Forelimb muscle (tissue), 1 donor: Measurements from ENCODE around the gene TNRC6B. TPM values are rescaled to one million over a fixed set of nuclear protein-coding genes. Genes with fewer than 3 reads are reported as not detected.
"Not testable (repeated sequence)": the region's sequence is repeated elsewhere in the genome, so short reads cannot be mapped to it uniquely, and the experiment has no call there.

Experiments used
- DNase-seq: peaks from one replicate; pipeline ENCODE4 v3.0.0-alpha.2; 2013; ENCODE audit warnings: low read depth
- polyA plus RNA-seq: library from polyadenylated mRNA; unstranded; fragments of 120-200 nt; gene quantifications from one replicate; pipeline ENCODE4 v1.2.1, GENCODE V29; 2013; ENCODE audit not compliant: insufficient read length

TNRC6B gene
- polyA plus RNA-seq, 1 donor, result 9.4 TPM

DNA sequence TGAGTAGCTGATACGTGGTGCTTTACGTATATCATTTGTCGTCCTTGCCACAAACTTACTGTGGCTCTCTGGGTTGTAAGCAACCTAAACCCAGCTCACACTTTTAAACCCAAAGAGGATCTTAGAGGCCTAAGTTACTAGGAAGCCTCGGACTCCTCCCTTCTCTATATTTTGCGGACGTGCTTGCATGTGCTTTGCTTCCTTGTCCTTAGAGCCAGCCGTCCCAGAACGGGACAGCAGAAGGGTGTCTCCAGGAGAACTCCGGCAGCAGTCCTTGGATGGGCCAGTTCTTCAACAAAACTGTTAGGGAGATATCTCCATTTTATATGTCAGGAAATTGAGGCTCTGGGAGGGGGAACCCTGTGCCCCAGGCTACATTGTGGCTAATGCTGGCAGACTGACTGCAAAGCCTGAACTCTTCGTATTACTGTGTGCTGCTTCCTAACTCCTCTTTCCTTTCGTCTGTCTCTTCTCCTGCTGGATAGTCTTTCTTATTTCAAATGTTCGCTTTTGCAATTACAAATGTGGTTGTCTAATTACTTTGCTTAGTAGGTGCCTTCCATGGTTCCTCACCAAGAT lies 33.8 kb downstream of the TNRC6B start:
- no peak for DNase-seq

DNA sequence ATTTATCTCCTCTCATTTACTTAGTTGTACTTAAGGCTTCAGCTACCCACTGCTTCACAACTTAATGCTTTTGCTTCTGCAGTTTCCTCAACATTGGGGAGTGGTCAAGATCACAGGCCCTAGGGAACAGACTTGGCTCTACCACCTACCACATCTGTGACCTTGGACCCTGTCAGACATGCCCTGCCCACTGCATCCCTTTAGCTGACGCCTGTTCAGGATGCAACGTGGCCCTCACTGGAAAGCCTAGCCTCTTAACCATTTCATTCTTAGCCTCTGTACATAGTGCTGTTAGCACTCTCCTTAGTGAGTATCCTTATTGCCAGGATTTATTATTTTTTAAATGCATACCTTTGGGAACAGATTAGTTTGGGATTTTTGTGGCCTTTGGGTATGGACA lies 34.4 kb downstream of the TNRC6B start:
- DNase-seq, result no peak

DNA sequence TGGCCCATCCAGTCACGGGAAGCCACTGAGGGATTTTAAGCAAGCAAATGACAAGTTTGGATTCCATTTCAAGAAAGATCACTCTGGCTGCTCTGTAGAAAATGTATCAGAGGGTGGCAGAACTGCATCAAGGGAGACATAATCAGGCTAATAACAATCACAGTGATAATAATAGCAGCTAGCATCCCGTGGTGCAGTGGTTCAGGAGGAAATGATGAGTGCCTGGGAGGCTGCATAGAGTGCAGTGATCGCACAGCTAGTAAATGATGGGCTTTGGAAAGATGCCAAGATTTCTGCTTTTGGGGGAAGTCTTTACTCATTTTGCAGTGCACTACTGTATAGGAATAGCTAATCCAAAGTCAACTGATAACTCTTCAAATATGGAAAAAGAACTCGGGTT lies 35.8 kb downstream of the TNRC6B start:
- no peak for DNase-seq

DNA sequence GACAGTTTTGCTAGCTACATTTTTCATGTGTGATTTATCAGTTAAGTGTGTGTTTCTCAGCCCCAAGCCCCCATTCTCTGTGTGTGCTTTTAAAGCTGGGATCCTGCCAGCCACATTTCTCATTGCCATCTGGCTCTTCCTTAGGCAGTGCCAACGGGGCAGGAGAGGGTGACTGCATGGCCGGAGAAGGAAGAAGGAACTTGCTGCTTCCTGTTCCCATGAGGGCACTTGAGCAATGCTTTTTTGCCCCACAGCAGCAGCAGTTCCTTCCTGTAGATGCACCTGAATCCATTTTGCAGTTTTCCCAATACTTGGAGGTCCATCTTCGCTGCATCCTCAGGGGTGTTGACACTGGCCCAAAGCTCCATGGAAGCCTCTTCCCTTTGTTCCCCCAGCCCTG lies 37.5 kb downstream of the TNRC6B start:
- DNase-seq, result no peak

DNA sequence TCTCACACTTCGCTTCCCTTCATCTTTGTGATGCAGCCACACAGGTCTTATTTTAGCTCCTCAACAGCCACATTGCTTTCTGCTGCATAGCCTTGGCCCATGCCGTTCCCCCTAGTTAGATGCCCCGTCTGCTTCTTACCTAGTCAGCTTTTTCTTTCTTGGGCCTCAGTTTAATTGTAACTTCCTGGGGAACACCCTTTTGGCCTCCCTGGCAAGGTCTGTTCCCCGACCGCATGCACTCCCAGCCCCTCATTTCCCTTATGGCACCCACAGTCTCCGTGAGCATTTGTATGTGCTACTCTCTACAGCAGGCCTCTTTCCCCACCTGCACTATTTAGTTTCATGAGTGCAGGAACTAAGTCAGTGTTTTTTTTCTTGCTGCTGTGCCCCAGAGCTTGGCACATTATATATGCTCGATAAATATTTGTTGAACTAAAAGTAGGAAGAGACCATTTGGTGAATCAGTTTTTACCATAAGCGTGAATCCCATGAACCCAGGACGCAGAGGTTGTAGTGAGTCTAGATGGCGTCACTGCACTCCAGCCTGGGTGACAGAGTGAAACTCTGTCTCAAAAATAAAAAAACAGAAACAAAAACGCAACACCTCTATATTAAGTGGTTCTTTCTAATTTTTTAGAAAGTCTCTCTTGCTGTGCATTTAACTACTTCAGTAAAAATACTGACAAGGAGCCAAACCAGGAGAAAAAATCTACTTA lies 38.5 kb downstream of the TNRC6B start:
- no peak for DNase-seq

DNA sequence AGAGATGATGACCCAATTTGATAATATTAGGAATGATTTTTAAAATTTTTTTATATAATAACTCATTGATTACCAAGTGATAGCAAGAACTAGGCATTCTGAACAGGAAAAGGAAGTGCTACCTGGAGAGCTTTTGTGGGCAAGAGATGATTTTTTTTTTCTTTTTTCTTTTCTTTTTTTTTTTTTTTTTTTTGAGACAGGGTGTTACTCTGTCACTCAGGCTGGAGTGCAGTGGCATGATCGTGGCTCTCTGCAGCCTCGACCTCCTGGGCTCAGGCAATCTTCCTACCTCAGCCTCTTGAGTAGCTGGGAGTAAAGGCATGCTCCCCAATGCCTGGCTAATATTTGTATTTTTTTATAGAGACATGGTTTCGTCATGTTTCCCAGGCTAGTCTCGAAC lies 40.4 kb downstream of the TNRC6B start:
- no peak for DNase-seq

DNA sequence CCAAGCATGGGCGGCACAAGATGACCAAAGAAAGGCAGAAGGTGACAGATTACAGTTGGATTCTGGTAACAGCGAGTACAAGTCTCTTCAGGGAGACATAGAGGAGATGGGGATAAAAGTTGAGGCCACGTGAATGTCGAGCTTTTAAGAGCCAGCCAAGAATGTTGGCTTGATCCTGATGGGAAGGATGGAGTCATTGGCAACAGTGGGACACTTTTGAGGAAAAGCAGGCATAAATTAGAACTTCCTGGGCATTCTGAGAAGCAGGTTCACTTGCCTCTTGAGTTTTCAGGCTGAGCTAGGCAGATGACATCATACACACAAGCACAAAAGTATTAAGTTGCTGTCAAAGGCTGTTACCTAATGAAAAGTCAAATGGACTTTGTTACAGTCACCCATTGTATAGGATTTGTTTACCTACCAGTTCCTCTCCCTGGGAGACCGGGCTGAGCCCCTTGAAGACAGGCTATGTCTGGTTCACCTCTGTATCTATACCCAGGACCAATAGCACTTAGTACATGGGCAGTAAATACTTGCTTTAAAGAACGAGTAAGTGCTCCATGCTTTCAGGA lies 41.1 kb downstream of the TNRC6B start:
- DNase-seq, result no peak

DNA sequence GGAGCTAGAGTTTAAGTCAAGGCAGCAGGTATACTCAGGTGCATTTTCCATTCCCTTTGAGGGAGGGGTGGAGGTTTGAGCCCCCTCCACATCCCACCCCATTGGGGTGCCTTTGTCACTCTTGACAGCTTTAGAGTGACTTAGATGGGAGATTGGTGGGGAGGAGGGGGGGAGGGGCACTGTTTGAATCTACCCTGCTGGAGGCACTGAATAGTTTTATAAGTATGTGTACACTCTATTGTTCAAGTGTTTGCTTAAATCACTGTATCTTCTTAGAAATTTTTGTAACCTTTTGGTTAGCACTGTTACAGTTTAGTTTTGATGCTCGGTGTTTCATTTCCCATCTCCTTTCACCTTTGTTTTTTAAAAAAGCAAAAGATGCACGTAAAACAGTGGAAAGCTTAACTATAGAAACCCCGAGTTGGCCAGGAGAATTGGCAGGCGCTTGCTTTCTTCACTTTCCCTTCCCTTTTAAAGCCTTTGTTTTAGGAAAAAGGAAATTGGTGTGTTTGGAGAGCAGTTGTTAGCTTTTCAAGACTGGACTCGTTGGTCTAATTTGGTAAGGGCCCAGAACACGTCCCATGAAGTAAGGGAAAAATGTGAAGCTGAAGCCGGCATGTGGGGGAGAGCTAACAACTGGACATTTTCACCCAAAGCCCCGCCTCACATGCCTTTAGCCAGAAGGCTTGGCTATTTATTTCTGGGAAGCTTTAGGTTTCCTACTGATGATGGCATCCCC lies 42.8 kb downstream of the TNRC6B start:
- no peak for DNase-seq

DNA sequence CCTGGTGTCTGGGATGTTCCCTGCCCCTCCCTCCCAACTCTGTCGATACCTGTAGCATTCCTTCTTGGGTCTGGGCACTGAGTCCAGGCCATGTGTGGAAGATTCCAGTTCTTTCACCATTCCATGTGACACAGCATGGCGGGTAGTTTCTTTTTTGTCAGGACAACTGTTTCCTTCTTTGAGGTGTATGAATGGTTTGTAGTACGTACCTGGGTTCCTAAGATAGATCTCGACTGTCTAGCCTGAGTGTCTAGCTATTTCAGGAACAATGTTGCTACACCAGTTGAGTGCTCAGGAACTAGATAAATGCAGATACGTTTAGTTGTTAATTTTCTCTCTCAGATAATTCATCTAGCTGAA lies 43.3 kb downstream of the TNRC6B start:
- DNase-seq, result no peak

DNA sequence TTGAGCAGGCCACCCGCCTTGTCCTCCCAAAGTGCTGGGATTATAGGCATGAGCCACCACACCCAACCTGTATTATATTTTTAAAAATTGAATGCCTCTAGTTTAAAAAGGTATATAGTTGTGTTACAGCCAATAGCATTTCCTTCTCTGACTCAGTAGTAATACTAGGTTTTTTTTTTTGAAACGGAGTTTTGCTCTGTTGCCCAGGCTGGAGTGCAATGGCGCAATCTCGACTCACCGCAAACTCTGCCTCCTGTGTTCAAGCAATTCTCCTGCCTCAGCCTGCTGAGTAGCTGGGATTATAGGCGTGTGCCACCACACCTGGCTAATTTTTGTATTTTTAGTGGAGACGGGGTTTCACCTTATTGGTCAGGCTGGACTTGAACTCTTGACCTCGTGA lies 45.3 kb downstream of the TNRC6B start:
- not testable (repeated sequence) for DNase-seq

DNA sequence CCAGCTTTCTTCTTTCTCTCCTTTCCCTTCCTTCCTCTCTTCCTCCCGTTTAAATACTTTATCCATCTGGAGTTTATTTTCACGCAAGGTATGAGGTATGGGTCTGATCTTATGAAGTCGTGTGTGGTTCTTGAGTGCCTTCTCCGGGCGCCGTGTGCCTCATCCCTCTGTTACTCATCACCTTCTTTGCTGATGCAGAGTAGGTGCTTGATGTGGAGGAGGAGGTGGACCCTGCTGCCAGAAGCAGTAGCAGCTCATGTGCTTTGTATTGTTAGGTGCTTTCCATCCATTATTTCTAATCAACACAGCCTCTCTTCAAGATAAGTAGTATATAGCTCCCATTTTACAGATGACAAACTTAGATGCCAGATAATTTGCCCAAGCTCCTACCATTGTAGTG lies 47.0 kb downstream of the TNRC6B start:
- DNase-seq, result no peak

DNA sequence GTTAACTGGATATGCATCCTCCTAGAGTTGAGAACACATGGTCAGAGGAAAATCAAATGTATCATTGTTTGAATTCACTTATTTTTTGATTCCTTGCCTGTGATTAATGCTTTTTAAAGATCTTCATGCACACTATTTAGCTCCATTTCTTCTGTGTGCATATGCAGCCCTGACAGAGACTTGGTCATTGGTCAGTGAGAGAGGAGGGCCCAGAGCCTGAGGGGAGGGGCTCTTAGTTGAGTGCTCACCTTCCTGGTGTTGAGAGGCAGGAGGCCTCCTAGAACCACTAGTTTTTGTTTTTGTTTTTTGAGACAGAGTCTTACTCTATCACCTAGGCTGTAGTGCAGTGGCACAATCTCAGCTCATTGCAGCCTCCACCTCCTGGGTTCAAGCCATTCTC lies 48.9 kb downstream of the TNRC6B start:
- no peak for DNase-seq

DNA sequence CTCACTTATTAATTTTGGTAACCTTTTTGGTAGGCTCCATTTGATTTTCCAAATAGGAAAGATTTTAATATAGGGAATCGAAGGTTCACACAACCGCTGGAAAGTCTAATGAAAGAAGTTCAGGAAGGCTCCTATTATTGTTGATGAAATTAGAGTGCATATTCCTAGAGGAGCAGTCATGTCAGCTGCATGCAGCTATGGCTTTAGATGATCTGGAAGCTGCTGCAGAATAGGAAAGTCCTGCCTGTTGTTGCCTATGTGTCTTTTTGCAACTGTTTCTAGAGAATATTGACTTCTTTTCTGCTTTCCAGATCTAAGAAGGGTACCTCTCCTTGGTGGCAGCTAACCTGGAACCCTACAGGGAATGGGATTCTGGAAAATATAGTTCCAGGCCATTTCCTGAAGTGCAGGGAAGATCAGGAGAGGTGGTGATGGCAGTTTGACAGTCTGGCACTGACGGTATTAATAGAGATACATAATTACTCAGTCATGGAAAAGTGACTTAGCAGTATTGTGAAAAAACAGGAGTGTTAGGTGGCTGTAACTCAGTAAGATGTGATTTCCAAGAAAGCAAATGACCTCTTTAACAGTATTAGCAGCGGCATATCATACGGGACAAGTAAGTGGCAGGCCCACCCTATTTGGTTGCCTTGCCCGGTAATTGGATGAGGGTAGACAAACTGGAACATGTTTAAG lies 54.0 kb downstream of the TNRC6B start:
- no peak for DNase-seq

DNA sequence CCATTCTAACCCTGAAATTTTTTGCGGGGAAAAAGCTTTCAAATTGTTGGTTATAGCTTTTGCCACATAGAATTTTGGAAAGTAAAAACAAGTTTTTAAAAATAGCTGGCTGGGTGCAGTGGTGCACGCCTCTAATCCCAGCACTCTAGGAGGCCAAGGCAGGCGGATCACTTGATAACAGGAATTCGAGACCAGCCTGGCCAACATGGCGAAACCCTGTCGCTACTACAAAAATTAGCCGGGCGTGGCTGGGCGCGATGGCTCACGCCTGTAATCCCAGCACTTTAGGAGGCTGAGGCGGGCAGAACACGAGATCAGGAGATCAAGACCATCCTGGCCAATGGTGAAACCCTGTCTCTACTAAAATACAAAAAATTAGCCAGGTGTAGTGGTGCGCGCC lies 54.9 kb downstream of the TNRC6B start:
- no peak for DNase-seq

DNA sequence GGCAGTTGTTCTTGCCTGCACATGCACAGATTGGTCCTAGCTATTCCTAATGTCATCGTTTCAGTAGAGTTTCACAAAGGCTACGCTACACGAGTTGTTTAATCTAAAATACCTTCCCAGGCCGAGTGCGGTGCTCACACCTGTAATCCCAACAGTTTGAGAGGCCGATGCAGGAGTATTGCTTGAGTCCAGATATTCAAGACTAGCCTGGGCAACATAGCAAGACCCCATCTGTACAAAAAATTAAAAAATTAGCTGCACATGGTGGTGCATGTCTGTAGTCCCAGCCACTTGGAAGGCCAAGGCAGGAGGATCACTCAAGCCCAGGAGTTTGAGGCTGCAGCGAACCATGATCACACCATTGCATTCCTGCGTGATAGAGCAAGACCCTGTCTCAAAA lies 56.2 kb downstream of the TNRC6B start:
- DNase-seq, result no peak

DNA sequence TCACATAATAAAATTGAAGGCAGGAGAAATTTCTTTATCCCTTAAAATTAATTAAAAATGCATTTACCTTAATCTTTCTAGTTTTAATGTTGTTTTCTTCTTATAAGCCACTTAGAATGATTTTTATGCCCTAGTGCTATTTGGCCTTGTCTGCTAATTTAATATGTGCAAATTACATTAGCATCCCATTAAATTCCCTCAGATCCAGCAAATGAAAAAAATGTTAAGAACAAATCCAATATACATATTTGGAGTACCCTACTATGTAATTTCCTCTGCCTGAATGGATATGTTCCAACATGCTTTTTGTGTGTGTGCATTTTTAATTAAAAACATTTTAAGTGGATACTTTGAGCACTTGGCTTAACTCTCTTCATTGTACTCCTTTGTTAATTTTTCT lies 56.9 kb downstream of the TNRC6B start:
- DNase-seq, result no peak

DNA sequence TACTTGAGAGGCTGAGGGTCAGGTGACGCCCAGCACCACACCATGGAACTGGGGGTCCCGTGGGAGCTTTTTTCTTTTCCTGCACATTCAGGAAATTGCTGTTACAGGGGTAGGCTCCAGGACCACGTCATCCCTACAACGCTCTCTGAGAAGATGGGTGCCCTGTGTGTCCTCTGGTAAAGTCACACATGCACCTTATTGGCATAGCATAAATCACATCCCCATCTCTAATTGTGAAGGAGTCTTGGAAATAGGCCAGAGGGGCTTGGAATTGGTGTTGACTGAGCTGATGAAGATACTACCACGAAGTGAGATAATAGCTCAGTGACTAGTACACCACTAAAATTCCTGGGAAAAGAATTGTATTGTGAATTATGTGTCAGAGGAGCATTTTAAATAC lies 57.6 kb downstream of the TNRC6B start:
- DNase-seq, result no peak

DNA sequence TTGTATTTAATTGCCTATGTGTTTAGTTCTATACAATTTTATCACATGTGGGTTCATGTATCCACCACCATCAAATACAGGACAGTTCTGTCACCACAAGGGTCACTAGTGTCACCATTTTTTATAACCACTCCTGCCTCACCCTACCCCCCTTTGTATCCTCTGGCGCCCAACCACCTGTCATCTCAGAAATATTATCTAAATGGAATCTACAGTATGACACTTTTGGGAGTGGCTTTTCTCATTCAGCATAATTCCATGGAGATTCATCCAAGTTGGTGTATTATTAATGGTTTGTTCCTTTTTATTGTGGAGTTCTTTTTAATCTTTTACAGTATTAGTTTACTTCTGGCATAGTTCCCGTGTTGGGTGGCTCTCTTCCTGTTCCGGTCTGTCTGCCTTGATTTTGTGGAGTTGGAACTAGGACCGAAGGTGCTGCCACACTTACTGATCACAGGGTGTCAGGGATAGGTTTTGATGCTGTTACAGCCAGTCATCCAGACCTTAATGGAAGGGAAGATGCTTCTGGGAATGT lies 58.5 kb downstream of the TNRC6B start:
- no peak for DNase-seq

DNA sequence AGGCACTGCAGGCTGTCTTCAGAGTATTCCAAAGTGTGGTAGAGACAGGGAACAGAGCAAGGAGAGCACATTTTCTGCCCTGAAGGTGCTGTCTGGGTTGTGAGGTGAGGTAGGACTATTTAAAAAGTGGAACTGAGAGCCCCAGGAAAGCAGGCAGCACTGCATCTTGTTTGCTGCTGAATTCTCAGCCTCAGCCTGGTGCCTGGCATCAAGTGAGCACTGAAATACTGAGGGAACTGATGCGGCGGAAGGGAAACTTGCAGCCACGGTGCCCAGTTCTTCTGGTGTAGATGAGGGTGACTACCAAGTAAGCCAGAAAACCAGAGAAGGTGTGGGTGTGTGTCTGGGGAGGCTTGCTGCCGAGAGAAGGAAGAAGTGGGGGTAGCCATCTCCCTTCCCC lies 59.5 kb downstream of the TNRC6B start:
- DNase-seq, result no peak

DNA sequence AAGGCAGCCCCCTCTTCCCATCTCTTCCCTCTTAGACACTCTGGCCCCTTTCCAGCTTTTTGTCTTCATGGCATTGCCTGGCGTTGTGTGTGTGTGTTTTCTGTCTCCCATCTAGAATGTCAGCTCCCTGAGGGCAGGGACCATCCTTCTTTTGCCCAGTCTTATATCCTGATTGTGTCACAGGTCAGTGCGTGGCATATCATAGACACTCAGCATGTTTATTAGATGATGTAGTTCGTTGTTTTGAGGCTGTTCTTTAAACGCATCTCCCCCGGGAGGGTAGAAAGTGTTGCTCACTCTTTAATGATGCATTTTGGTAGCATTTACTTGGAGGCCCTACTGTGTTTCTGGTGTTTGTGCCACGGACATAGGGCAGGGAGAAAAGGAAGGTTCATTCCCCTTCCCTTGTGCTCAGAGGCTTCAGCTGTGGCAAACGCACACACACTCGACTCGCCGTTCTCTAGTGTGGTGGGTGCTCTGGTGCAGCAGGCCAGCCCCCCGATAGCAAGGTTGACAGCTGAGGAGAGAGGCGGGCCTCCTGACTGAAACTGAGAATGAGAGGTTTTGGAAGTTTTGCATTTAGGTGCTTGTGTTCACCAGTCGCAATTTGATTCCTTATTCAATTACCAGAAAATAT lies 60.2 kb downstream of the TNRC6B start:
- DNase-seq, result no peak
